Measurements from ENCODE around the gene RAMACL.
"Not testable (repeated sequence)": the region's sequence is repeated elsewhere in the genome, so short reads cannot be mapped to it uniquely, and the experiment has no call there.

Gene RAMACL

GRCh38 chr6:166539011-166539385 lies 47.5 kb downstream of the RAMACL start:
- not testable (repeated sequence) for DNase-seq; H3K4me3 Mint-ChIP-seq; ATAC-seq (replicated peaks); H3K27ac Mint-ChIP-seq; H3K27me3 Mint-ChIP-seq; H3K9me3 Mint-ChIP-seq; H3K36me3 Mint-ChIP-seq
- peaks cover 15 to 24% of the 10 kb centered on the region in 2 donors for H3K4me1 Mint-ChIP-seq

- DNase-seq (no peak), ATAC-seq (replicated peaks) (no peak)
- Mint-ChIP-seq H3K4me1 (peaks cover 15 to 24% of the 10 kb centered on the region in 2 donors), H3K4me3 (no peak overlapping the region), H3K27me3 (no peaks in the 10 kb centered on the region), H3K27ac (no peak overlapping the region), H3K9me3 (no peaks in the 10 kb centered on the region), H3K36me3 (peaks cover 2 to 9% of the 10 kb centered on the region in 2 donors)
Observed at GRCh38 chr6:166538297-166539010, 48.0 kb downstream of the RAMACL start.

DNA sequence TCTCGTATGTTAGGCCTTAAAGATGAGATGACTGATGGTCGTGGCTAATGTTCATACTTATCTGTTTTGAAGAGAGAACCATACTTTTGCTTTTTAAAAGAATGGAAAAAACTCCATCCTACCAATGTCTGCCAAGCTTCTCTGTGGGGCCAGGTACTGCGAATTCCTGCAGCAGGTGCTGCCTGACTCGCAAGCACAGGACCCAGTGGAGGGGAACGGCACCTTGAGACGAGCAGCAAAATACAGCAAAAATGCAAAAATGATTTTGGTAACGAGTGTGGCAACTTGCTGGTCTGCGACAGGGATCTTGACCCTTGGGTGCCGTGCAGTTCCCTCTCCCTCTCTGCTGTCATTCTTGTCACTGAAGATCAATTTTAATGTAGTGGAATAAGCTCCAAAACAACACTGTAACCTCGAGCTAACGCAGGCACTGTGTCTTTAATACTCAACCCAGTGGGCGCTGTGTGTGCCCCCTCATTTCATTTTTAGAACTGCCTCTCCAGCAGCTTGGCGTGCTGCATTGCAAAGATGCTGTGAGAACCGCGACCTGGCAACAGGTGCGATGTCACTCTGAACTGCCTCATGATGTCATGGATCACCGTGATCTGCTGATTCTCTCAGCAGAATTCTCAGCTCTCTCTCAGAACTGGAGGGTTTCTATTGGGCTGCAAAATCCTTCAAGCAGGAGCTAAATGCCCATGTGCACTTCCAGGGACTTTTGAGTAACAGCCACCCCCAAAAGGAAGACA lies 51.6 kb downstream of the RAMACL start:
- H3K4me3 Mint-ChIP-seq, result no peak overlapping the region
- H3K4me1 Mint-ChIP-seq, result peaks cover 3 to 13% of the 10 kb centered on the region in 2 donors
- DNase-seq, result no peak
- H3K27ac Mint-ChIP-seq, result no peak overlapping the region
- H3K27me3 Mint-ChIP-seq, result no peaks in the 10 kb centered on the region
- H3K9me3 Mint-ChIP-seq, result no peaks in the 10 kb centered on the region
- peaks cover 11 to 32% of the 10 kb centered on the region in 2 donors for H3K36me3 Mint-ChIP-seq
- ATAC-seq (replicated peaks), result no peak

DNA sequence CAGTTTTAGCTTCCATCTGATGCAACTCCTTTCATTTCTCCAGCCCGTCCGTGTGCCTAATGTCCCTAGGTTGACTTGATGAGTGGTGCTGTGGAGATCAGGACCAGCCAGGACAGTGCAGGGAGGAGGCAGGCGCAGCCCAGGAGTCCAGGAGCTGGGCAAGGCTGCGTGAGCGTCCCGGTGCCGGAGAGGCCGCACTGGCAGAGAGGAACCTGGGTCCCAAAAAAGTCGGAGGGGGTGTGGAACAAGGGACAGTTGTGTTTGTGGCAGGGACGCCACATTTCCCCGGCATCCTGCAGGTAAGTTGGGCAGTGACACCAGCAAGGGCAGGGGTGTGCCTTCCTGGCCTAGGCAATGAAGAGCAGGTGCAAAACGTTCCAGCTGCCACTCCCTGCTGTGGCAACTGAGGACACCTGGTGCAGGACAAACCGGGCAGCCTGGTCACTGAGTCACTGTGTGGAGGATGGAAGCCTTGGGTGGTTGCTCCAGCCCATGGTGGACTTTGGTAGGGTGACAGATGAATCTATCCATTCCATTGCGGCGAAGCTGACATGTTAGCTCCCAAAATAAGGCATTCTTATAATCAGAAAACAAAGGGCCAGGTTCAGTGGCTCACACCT lies 53.2 kb downstream of the RAMACL start:
- Mint-ChIP-seq H3K4me3 (no peak overlapping the region), H3K4me1 (peaks cover 3 to 10% of the 10 kb centered on the region in 2 donors), H3K27me3 (no peaks in the 10 kb centered on the region), H3K9me3 (no peaks in the 10 kb centered on the region), H3K36me3 (peaks cover 15 to 41% of the 10 kb centered on the region in 2 donors), H3K27ac (no peak overlapping the region)
- no peak for DNase-seq
- ATAC-seq (replicated peaks), result no peak
